Daoy (cell line): Measurements from ENCODE around the gene SERPINE2. TPM values are rescaled to one million over a fixed set of nuclear protein-coding genes. Genes with fewer than 3 reads are reported as not detected.

Experiments used
- DNase-seq: peaks from one replicate; pipeline ENCODE4 v3.0.0-alpha.2; 2015; ENCODE audit warnings: low read depth
- total RNA-seq: library from RNA; depleted of rRNA; stranded (reverse); fragments of >200 nt; shearing (Covaris generic); gene quantifications from 2 replicates; pipeline ENCODE4 v1.2.3, GENCODE V29; 2014; rRNA removed

The SERPINE2 gene
- total RNA-seq, 1 experiment from 2014 or later = 18.0 TPM

DNA sequence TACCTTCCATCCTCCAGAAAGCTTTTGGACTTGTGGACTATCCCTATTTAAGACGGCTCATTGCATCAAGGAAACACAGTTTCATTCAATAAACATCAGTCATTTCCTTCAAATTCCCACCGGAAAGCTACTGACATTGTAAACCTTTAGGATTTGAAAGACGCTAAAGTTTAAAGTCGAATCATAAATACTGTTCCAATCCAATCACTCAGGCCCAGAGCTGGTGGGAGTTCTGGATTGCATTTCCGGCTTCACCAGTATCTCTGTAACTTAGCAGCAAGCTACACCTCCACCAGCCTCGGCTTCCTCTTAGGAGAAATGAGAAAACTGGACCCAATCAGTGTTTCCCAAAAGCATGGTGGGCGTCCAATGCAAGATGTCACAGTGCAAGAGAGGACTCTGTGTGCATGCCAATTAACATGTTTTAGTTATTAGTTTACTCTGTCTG lies 95.5 kb downstream of the SERPINE2 start:
- DNase-seq = peak; percentile 50

DNA sequence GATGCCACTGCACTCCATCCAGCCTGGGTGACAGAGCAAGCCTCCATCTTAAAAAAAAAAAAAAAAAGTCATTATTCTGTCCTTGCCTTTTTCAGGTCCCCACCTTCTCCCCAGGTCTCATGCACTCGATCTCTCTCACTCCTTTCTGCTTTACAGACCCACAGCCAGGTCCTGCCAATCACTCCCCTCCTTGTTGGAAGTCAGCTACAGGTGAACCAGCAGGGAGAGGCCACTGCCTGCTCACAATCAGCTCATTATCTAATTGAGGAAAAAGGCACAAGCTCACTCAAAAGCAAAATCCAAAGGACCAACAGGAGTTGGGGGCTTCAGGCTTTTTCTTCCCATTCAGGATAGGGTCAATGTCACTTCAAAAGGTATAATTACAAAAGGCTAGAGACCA lies 96.0 kb downstream of the SERPINE2 start:
- no peak for DNase-seq

GRCh38 chr2:223941579-223942277 lies 97.4 kb downstream of the SERPINE2 start:
- peak; percentile 61 for DNase-seq

- peak; percentile 8 for DNase-seq
Observed at GRCh38 chr2:223939438-223939837, 99.6 kb downstream of the SERPINE2 start.

- no peak for DNase-seq
Observed at GRCh38 chr2:223937535-223937934, 101.6 kb downstream of the SERPINE2 start.

GRCh38 chr2:223936862-223937326 lies 102.2 kb downstream of the SERPINE2 start:
- no peak for DNase-seq

GRCh38 chr2:223935459-223936125 lies 103.5 kb downstream of the SERPINE2 start:
- no peak for DNase-seq

DNA sequence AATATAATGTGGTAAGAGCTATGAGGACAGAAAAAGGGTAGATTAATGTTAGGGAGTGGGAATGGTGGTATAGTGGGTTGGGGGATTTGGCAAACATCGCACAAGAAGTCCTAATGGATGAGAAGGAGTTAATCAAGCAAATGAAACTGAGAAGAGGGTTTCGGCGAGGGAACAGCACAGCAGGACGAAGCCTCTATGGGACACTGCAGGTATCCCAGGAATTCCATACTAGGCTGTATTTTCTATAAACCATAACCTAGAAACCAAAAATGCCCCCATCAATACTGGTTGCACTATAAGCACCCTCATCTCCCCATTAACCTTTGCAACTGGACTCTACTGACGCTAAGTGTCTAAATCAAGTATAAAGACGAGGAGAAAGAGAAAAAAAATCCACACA lies 104.2 kb downstream of the SERPINE2 start:
- DNase-seq = no peak

GRCh38 chr2:223932816-223933800 lies 106.0 kb downstream of the SERPINE2 start:
- DNase-seq = no peak

GRCh38 chr2:223930103-223930976 lies 108.7 kb downstream of the SERPINE2 start:
- DNase-seq = no peak

DNA sequence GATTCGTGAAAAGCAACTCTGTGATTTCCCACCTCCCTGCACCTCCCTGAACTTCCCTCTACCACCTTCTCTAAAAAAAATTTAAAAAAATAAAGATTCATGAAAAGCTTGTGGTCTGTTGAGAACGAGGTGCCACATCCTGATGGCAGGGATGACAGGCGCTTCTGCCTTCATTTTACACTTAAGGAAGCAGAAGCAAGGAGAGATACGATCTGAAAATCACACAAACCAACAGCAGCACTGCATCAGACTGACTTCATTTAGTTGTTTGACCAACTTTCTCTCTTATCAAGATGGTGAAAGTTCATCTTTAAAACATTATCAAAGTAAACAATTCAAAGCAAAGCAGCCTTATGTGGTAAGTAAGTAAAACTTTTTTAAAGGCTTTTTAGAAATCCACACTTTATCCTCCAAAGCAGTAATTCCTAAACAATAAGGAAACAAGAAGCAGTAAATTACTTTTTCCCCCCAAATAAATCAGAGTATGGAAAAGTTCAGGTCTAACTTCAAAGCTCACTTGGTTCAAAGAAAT lies 109.4 kb downstream of the SERPINE2 start:
- no peak for DNase-seq

DNA sequence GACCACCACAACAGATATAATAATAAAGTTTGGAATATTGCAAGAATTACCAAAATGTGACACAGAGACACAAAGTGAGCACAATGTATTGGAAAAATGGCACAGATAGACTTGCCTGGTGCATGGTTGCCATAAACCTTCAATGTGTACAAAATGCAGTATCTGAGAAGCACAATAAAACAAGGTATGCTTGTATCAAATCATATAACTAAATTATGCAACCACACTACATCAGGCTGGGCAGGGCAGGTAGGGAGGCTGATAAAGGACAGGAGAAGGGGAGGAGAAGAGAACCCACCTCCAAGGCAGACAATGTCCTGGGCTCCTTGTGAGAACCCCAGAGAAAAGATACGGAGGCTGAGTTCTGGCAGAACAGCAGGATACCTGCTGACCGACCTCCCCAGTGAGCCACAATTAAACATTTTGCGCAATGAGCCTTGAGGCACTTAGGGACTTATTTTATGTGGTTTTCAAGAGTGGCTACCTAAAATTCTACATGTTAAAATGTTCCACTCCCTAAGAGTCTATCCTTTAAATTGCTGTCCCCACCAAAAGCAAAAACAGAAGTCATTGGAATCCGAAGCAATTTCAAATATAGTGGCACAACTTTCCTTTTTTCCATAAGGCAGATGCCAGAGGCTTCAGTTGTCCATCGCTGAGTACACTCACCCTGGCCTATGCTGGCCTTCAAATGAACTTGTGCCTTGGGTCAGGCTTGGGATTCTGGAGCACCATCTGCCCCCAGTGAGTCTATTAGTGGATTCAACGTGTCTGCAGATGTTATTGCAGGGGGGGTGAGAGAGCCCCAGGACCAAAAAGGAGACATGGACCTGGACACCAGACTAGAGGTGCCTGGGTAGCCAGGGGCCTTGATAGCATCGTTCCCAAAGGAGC lies 110.7 kb downstream of the SERPINE2 start:
- no peak for DNase-seq

GRCh38 chr2:223925106-223925505 lies 114.0 kb downstream of the SERPINE2 start:
- no peak for DNase-seq

Other genes starting within 250 kb of the SERPINE2 start
- gene AP1S3, start 201.7 kb downstream of the SERPINE2 start, total RNA-seq = 15.0 and 20.0 TPM in 2 replicates
- gene WDFY1, start 94.0 kb downstream of the SERPINE2 start, total RNA-seq = 24.3 and 26.6 TPM in 2 replicates
- 46.7 and 47.3 TPM in 2 replicates for gene MRPL44, start 81.8 kb downstream of the SERPINE2 start, total RNA-seq